HL-60 (cell line): ENCODE results near the gene CHST9.
"Not testable (repeated sequence)": the region's sequence is repeated elsewhere in the genome, so short reads cannot be mapped to it uniquely, and the experiment has no call there.

Experiments
- DNase-seq, 2 experiments: peaks; one replicate each; pipeline ENCODE4 v3.0.0-alpha.2; 2010 to 2020; ENCODE audit warnings: low read depth in 1 of 2, low spot score in 1 of 2
- H3K27ac ChIP-seq: fragments of 250-450 bp; sonication (Bioruptor Pico); replicated peaks from 2 replicates; pipeline ENCODE4 v1.5.1; 2020; ENCODE audit warnings: mild to moderate bottlenecking, moderate library complexity
- H3K27me3 ChIP-seq: fragments of 250-450 bp; sonication (Bioruptor Pico); 2 replicates; pipeline ENCODE4 v1.5.1; 2021; ENCODE audit warnings: mild to moderate bottlenecking, moderate library complexity; ENCODE audit not compliant: insufficient read depth, poor library complexity, severe bottlenecking
- H3K4me3 ChIP-seq: replicated peaks from 2 replicates; pipeline ENCODE4 v1.5.1; 2011; ENCODE audit warnings: mild to moderate bottlenecking, control low read depth, low read length; ENCODE audit not compliant: insufficient read depth
- CTCF ChIP-seq: IDR thresholded peaks from one replicate; pipeline ENCODE4 v1.5.1; 2011; ENCODE audit warnings: low read length, control low read depth, inconsistent platforms; ENCODE audit not compliant: insufficient read depth
- GABPA ChIP-seq: IDR thresholded peaks from 2 replicates; pipeline ENCODE4 v1.6.1; 2012; ENCODE audit warnings: low read depth
- POLR2AphosphoS5 ChIP-seq: IDR thresholded peaks from 2 replicates; pipeline ENCODE4 v1.6.1; 2012; ENCODE audit warnings: low read depth
- REST ChIP-seq: IDR thresholded peaks from 2 replicates; pipeline ENCODE4 v1.6.1; 2012; ENCODE audit warnings: low read depth; ENCODE audit not compliant: insufficient replicate concordance
- SPI1 ChIP-seq: IDR thresholded peaks from 2 replicates; pipeline ENCODE4 v1.6.1; 2012; ENCODE audit warnings: low read depth, mild to moderate bottlenecking, borderline replicate concordance

CHST9 gene

GRCh38 chr18:27094621-27095020 lies 90.5 kb downstream of the CHST9 start:
- Histone ChIP-seq H3K27me3 (no peaks in the 10 kb centered on the region), H3K27ac (no peak overlapping the region), H3K4me3 (no peak overlapping the region)
- DNase-seq = no peak
- TF ChIP-seq GABPA = no peak
- no peak for TF ChIP-seq SPI1
- TF ChIP-seq POLR2AphosphoS5 = no peak
- TF ChIP-seq REST = no peak
- TF ChIP-seq CTCF = no peak

- H3K27me3 ChIP-seq, DNase-seq, H3K27ac ChIP-seq, H3K4me3 ChIP-seq: not testable (repeated sequence)
Measured at GRCh38 chr18:27093290-27093689, 91.8 kb downstream of the CHST9 start.

GRCh38 chr18:27081701-27082100 lies 103.4 kb downstream of the CHST9 start:
- Histone ChIP-seq H3K4me3 (no peak overlapping the region), H3K27me3 (no peaks in the 10 kb centered on the region), H3K27ac (no peak overlapping the region)
- DNase-seq = no peak
- TF ChIP-seq CTCF (no peak), REST (no peak), POLR2AphosphoS5 (no peak), SPI1 (no peak), GABPA (no peak)

GRCh38 chr18:27075828-27076227 lies 109.3 kb downstream of the CHST9 start:
- H3K27me3 ChIP-seq = peaks cover 2% of the 10 kb centered on the region
- H3K4me3 ChIP-seq = no peak overlapping the region
- no peak overlapping the region for H3K27ac ChIP-seq
- no peak for TF ChIP-seq SPI1
- no peak for TF ChIP-seq CTCF
- no peak for TF ChIP-seq POLR2AphosphoS5
- DNase-seq = no peak
